ENCODE data around the gene ITPR1.

Gene ITPR1

GRCh38 chr3:4829031-4829394, 335.9 kb downstream of the ITPR1 start:
- no peak for DNase-seq (ENCODE audit: low read depth)

- DNase-seq (ENCODE audit: low read depth), result no peak
Observed at GRCh38 chr3:4830586-4830914, 337.4 kb downstream of the ITPR1 start.

GRCh38 chr3:4831580-4831950, 338.4 kb downstream of the ITPR1 start:
- no peak for DNase-seq (ENCODE audit: low read depth)

GRCh38 chr3:4833471-4833870, 340.3 kb downstream of the ITPR1 start:
- DNase-seq (ENCODE audit: low read depth), result no peak

- peak; percentile 69 for DNase-seq (ENCODE audit: low read depth)
Observed at GRCh38 chr3:4834403-4834866, 341.3 kb downstream of the ITPR1 start.

GRCh38 chr3:4835616-4836043, 342.5 kb downstream of the ITPR1 start:
- DNase-seq (ENCODE audit: low read depth), result no peak

- DNase-seq (ENCODE audit: low read depth), result no peak
Observed at GRCh38 chr3:4836516-4836915, 343.4 kb downstream of the ITPR1 start.

GRCh38 chr3:4837374-4837930, 344.3 kb downstream of the ITPR1 start:
- DNase-seq (ENCODE audit: low read depth), result no peak

- DNase-seq (ENCODE audit: low read depth), result no peak
Observed at GRCh38 chr3:4838621-4839022, 345.5 kb downstream of the ITPR1 start.

GRCh38 chr3:4839278-4839677, 346.1 kb downstream of the ITPR1 start:
- no peak for DNase-seq (ENCODE audit: low read depth)

- DNase-seq (ENCODE audit: low read depth), result no peak
Observed at GRCh38 chr3:4841225-4841624, 348.1 kb downstream of the ITPR1 start.

- no peak for DNase-seq (ENCODE audit: low read depth)
Observed at GRCh38 chr3:4841776-4842440, 348.8 kb downstream of the ITPR1 start.

- no peak for DNase-seq (ENCODE audit: low read depth)
Observed at GRCh38 chr3:4843619-4844018, 350.5 kb downstream of the ITPR1 start.

- no peak for DNase-seq (ENCODE audit: low read depth)
Observed at GRCh38 chr3:4845882-4846281, 352.7 kb downstream of the ITPR1 start.

- no peak for DNase-seq (ENCODE audit: low read depth)
Observed at GRCh38 chr3:4846543-4846942, 353.4 kb downstream of the ITPR1 start.

GRCh38 chr3:4848176-4848825, 355.2 kb downstream of the ITPR1 start:
- no peak for DNase-seq (ENCODE audit: low read depth)

- DNase-seq (ENCODE audit: low read depth), result no peak
Observed at GRCh38 chr3:4849136-4849535, 356.0 kb downstream of the ITPR1 start.

- DNase-seq (ENCODE audit: low read depth), result no peak
Observed at GRCh38 chr3:4849739-4850138, 356.6 kb downstream of the ITPR1 start.

- peak; percentile 44 for DNase-seq (ENCODE audit: low read depth)
Observed at GRCh38 chr3:4850211-4850927, 357.2 kb downstream of the ITPR1 start.

GRCh38 chr3:4850928-4851265, 357.7 kb downstream of the ITPR1 start:
- DNase-seq (ENCODE audit: low read depth), result no peak

- no peak for DNase-seq (ENCODE audit: low read depth)
Observed at GRCh38 chr3:4852780-4853748, 359.9 kb downstream of the ITPR1 start.

GRCh38 chr3:4853749-4854140, 360.6 kb downstream of the ITPR1 start:
- DNase-seq (ENCODE audit: low read depth), result no peak
